Stimulated activated naive CD8-positive, alpha-beta T cell treated with anti-CD3 and anti-CD28 coated beads, Interleukin-15, amount 100 ng/mL, for 72 hours (primary cell): ENCODE results near the gene DST.

ENCODE experiments used
- ATAC-seq: fragments of 150-1000 bp; cut with Tn5 transposase; 2 replicates; pipeline ENCODE4 v1.10.0; 2021; ENCODE audit warnings: mild to moderate bottlenecking, moderate library complexity
- DNase-seq, 2 donors: peaks; one replicate each; pipeline ENCODE4 v3.0.0; 2021 to 2022
- H3K27ac Mint-ChIP-seq, 2 donors: one replicate each; pipeline ENCODE4 v1.8.0; 2022; ENCODE audit warnings: mild to moderate bottlenecking in 2 of 2, mixed read lengths in 2 of 2, moderate library complexity in 2 of 2
- H3K27me3 Mint-ChIP-seq: one replicate; pipeline ENCODE4 v1.8.0; 2022; ENCODE audit warnings: mixed read lengths
- H3K4me1 Mint-ChIP-seq: one replicate; pipeline ENCODE4 v1.8.0; 2022; ENCODE audit warnings: mild to moderate bottlenecking, mixed read lengths
- H3K4me3 Mint-ChIP-seq, 2 donors: one replicate each; pipeline ENCODE4 v1.8.0; 2022; ENCODE audit warnings: mild to moderate bottlenecking in 2 of 2, mixed read lengths in 2 of 2, moderate library complexity in 1 of 2
- H3K9me3 Mint-ChIP-seq, 2 donors: one replicate each; pipeline ENCODE4 v1.8.0; 2022; ENCODE audit warnings: mixed read lengths in 2 of 2

DST gene

GRCh38 chr6:56542364-56543331 is 100.0 kb downstream of the DST start:
- H3K27me3 Mint-ChIP-seq: no peaks in the 10 kb centered on the region
- DNase-seq (peak; percentile 62 to 76), ATAC-seq (peak; percentile 94)
- no peak overlapping the region for H3K4me3 Mint-ChIP-seq
- no peak overlapping the region for H3K27ac Mint-ChIP-seq
- H3K9me3 Mint-ChIP-seq: no peaks in the 10 kb centered on the region
- H3K4me1 Mint-ChIP-seq: no peaks in the 10 kb centered on the region

DNA sequence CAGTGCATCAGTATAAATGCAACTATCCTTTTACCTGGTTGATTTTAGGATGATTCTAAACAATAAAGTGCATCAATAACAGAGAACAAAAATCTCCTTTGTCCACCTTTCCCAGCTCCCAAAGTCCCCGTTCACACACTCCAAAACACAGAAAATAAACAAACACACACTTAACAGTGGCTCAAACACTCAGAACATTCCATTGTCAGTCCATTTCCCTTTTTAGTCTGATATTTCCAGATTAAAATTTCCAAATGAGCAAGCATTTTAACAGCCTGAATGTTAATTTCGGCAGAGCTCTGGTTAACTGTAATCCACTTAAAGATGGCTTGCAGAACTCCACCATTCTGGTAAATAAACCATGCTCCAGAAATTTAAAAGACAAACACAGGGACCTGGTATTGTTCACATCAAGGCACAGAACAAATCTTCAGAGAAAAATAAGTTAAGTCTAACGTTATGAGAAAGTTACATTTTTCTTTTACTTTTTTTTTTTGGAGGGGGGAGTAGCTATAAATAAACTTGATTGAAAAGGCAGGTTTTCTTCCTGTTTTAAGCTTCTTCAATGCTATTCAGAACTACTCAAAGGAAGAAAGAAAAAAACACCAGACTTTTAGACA is 100.8 kb downstream of the DST start:
- no peaks in the 10 kb centered on the region for H3K4me1 Mint-ChIP-seq
- DNase-seq (no peak), ATAC-seq (no peak)
- H3K9me3 Mint-ChIP-seq: no peaks in the 10 kb centered on the region
- H3K27ac Mint-ChIP-seq: no peak overlapping the region
- H3K4me3 Mint-ChIP-seq: no peak overlapping the region
- H3K27me3 Mint-ChIP-seq: no peaks in the 10 kb centered on the region

DNA sequence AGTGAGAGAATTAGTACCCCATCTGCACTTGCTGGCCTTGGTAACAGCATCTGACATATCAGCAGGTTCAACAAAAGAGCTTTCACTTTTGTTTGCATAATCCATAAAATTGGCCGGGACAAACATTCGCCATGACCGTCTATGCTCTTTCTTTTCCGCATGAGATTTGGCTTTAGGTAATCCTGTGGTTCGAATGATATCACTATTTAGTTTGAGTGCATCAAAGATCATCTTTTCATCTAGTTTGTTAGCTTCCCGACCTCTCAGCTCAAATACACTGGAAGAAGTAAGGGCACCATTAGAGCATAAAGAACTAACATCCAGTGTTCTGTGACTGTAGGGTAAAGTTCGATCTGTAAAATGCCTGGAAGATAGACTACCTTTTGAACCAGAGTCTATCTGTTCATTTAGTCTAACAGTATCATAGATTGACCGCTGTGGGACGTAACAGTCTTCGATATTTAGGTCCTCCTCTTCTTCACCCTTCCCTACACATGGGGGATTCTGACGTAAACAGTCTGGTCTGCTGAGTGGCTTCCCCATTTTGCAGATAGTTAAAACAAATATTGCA is 101.6 kb downstream of the DST start:
- DNase-seq: no peak
- H3K4me3 Mint-ChIP-seq: no peak overlapping the region
- no peak for ATAC-seq
- no peak overlapping the region for H3K27ac Mint-ChIP-seq
- no peaks in the 10 kb centered on the region for H3K27me3 Mint-ChIP-seq
- H3K4me1 Mint-ChIP-seq: no peaks in the 10 kb centered on the region
- H3K9me3 Mint-ChIP-seq: no peaks in the 10 kb centered on the region

DNA sequence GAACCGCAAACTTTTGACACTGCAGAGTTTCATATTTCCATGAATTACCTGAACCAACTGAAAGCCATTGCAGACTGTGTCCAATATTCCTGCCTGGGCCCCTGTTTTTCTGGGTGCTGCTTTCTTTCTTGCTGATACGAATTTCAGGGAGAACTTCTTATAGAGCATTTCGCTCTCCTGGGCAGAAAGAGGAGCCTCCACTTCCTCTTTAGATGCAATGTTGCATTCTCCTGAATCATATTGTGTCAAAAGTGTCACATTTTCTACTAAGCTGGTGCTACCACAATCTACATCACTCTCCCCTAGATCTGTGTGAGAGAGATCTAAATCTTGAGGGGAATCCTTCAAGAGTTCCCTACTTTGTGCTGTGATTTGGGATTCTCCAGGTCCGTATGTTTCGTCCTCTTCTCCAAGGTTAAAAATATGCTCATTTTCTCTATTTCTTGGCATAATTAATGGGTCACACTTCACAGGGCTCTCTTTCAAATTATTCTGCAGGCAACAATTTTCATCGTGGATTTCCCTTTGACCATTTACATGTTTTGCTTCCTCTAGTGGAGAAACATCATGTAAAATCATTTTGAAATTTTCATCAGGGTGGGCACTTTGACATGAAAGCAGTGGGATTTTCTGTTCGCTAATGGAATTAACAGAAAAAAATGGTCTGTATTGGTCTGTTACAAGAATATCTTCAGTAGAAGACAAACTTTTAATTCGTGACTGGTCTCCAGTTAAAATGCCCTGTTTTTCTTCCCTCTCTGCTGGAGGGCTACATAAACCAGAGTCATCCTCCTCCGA is 102.3 kb downstream of the DST start:
- ATAC-seq (no peak), DNase-seq (no peak)
- Mint-ChIP-seq H3K27ac (no peak overlapping the region), H3K4me1 (no peaks in the 10 kb centered on the region), H3K4me3 (no peak overlapping the region), H3K27me3 (no peaks in the 10 kb centered on the region), H3K9me3 (no peaks in the 10 kb centered on the region)

DNA sequence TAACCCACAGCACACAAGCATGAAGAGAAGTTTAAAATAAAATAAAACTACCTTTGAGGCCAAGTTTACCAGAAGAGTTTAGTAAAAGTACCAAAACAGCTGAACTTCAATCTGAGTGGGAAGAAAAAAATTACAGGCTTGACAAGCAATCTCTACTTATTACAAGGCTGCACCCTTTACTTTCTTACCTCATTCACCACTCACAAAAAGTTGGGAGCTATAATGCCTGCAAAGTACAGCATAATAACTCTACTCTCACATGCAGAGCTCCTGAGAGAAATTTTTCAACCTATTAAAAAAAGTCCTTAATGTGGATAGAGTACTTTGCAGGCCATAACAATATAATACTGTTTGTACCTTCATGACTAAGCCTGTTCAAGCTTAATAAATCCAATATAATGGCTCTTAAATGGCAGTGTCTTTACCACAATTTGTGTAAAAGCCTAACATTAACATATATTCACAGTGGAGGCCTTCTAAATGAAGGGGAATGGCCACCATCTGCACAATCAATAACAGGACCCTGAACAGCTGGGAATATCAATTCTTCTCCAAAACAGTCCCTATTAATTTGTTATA is 103.1 kb downstream of the DST start:
- Mint-ChIP-seq H3K27ac (peak overlapping the region in 1 of 2 donors; percentile 48), H3K9me3 (no peaks in the 10 kb centered on the region), H3K27me3 (no peaks in the 10 kb centered on the region), H3K4me3 (no peak overlapping the region), H3K4me1 (no peaks in the 10 kb centered on the region)
- no peak for DNase-seq
- ATAC-seq: no peak

GRCh38 chr6:56538851-56539250 is 103.8 kb downstream of the DST start:
- Mint-ChIP-seq H3K9me3 (no peaks in the 10 kb centered on the region), H3K4me1 (no peaks in the 10 kb centered on the region), H3K27ac (no peak overlapping the region), H3K27me3 (no peaks in the 10 kb centered on the region), H3K4me3 (no peak overlapping the region)
- DNase-seq (no peak), ATAC-seq (no peak)

DNA sequence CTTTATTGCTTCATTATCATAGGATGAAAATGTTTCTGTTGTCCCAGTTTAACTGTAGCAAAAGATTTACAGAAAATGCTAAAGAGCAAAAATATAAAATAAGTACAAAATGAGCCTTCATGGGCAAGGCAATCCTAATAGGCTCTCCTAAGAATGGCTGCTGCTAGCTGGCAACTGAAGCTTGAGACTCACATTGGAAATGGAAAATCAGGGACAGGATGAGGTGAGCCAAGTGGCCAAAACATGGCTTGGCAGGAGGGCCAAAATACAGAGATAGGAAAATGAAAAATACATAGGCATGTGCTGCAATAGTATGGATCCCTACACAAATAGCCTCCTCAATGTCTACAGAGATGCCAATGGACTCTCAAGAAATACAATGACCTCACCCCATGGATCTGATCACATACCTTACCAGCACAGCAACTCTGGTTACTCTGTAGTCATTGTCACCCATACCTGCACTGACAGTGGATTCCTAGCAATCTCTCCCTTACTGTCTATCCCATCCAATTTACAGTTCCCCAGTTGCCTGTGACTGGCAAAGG is 105.4 kb downstream of the DST start:
- Mint-ChIP-seq H3K4me3 (no peak overlapping the region), H3K27me3 (no peaks in the 10 kb centered on the region), H3K4me1 (no peaks in the 10 kb centered on the region), H3K27ac (no peak overlapping the region), H3K9me3 (no peaks in the 10 kb centered on the region)
- DNase-seq: no peak
- ATAC-seq: no peak

DNA sequence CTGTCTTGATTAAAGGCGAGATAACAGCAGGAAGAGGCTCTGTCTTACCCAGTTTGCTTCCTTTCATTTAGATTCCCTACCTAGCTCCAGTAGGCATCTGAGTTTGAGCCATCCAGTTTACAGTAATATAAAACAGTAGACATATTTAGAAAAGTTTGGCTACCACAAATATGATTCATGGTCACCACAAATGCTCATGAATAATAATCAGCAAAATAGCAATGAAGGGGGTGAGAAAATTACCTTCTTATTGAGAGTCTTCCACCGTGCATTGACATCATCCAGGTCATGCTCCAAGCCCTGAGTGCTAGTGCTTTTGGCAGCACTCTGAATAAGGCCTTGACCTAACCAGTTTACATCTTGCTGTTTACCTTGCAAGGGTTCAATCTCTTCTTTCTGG is 106.2 kb downstream of the DST start:
- no peaks in the 10 kb centered on the region for H3K4me1 Mint-ChIP-seq

GRCh38 chr6:56535626-56536025 is 107.1 kb downstream of the DST start:
- H3K4me1 Mint-ChIP-seq: no peaks in the 10 kb centered on the region
- H3K27me3 Mint-ChIP-seq: no peaks in the 10 kb centered on the region
- ATAC-seq (no peak), DNase-seq (no peak)
- H3K9me3 Mint-ChIP-seq: no peaks in the 10 kb centered on the region
- no peak overlapping the region for H3K27ac Mint-ChIP-seq
- H3K4me3 Mint-ChIP-seq: no peak overlapping the region

More for the DNA sequence above, 106.2 kb downstream of the DST start:
- Mint-ChIP-seq H3K27ac (no peak overlapping the region), H3K27me3 (no peaks in the 10 kb centered on the region), H3K9me3 (no peaks in the 10 kb centered on the region), H3K4me3 (no peak overlapping the region)
- DNase-seq: no peak
- no peak for ATAC-seq

- no peaks in the 10 kb centered on the region for H3K4me1 Mint-ChIP-seq
- no peaks in the 10 kb centered on the region for H3K27me3 Mint-ChIP-seq
- no peak overlapping the region for H3K4me3 Mint-ChIP-seq
- ATAC-seq: no peak
- no peak for DNase-seq
- no peaks in the 10 kb centered on the region for H3K9me3 Mint-ChIP-seq
- no peak overlapping the region for H3K27ac Mint-ChIP-seq
These were observed 107.8 kb downstream of the DST start for GRCh38 chr6:56534680-56535419.

DNA sequence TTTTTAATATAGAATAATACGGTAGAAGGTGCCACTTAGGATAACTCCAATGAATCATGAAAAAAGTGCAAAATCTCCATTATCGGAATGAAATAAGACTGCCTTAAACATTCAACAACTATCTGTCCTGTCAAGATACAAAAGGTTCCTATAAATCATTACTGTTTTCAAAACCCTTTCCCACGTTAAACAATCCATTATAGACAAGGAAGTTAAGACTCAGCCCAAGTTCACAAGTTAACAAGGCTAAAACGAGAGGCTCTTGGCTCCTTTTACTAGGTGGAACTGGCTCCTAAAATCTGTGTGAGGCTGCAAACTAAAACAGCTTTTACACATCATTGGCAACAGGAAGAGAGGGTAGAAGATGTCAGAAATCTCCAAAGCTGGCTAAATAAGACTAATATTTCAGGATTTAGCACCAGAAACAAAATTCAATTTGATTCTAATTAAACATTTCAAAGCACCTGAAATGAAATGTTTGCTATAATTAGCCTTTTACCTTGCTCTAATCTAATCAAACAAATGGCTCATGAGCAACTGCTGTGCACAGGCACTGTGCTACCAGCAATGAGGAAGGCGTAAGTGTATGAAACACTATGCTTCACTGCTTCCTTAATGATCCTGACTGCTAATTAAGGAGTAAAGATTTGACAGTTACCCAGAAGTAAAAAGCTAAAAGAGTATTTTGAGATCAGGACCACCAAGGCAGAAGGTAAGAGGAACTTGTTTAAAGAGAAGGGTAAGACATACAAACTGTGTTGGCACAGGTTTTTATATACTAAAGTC is 109.7 kb downstream of the DST start:
- Mint-ChIP-seq H3K4me1 (no peaks in the 10 kb centered on the region), H3K27ac (no peak overlapping the region), H3K4me3 (no peak overlapping the region), H3K9me3 (no peaks in the 10 kb centered on the region), H3K27me3 (no peaks in the 10 kb centered on the region)
- ATAC-seq: no peak
- DNase-seq: no peak

GRCh38 chr6:56531839-56532595 is 110.7 kb downstream of the DST start:
- Mint-ChIP-seq H3K27ac (no peak overlapping the region), H3K4me1 (no peaks in the 10 kb centered on the region), H3K27me3 (no peaks in the 10 kb centered on the region), H3K4me3 (no peak overlapping the region), H3K9me3 (no peaks in the 10 kb centered on the region)
- no peak for ATAC-seq
- DNase-seq: no peak

DNA sequence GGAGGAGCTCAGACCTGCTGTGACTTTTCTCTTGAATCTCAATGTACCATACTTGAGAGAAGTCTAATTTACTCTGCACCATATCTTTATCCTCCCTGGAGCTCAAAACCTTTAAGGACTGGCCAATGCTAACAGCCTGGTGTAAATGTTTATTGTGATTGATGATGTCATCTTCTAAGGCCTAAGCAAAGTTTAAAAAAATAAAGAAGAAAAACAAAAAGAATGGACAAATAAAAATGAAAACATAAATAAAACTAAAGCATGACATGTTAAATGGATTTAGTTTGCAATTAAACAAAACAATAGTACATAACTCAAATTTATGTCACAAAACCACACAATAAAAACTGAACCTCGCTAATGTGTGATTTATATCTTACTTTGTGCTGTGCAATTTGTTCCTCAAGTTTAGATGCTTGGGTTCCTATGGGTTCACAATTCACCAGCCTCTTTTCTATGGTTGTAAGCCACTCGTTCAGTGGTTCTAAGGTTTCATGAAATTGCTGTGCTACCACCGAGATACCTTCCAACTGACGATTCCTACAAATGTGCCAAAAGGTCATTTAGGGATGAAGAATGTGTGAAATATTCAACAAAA is 113.0 kb downstream of the DST start:
- H3K4me1 Mint-ChIP-seq: no peaks in the 10 kb centered on the region
- ATAC-seq (no peak), DNase-seq (no peak)
- H3K4me3 Mint-ChIP-seq: no peak overlapping the region
- H3K9me3 Mint-ChIP-seq: no peaks in the 10 kb centered on the region
- no peak overlapping the region for H3K27ac Mint-ChIP-seq
- no peaks in the 10 kb centered on the region for H3K27me3 Mint-ChIP-seq
